ENCODE results near the gene IREB2.

GRCh38 chr15:78389322-78389721, 48.7 kb upstream of the IREB2 start:
- no peak for TF ChIP-seq CTCF (conservative IDR thresholded peaks at IDR 0.05; ENCODE audit: low read depth, low read length)
- no peak for TF ChIP-seq EZH2 (IDR thresholded peaks at IDR 0.05; ENCODE audit: low read length, unreplicated experiment)
